Embryonic facial prominence (tissue), 1 donor: Measurements from ENCODE around the gene TRIM8.

Experiments used
- DNase-seq: peaks from one replicate; pipeline ENCODE4 v3.0.0-alpha.2; 2016; ENCODE audit errors: extremely low spot score

Gene TRIM8

GRCh38 chr10:102615361-102615760 is 28.9 kb upstream of the TRIM8 start:
- no peak for DNase-seq

DNA sequence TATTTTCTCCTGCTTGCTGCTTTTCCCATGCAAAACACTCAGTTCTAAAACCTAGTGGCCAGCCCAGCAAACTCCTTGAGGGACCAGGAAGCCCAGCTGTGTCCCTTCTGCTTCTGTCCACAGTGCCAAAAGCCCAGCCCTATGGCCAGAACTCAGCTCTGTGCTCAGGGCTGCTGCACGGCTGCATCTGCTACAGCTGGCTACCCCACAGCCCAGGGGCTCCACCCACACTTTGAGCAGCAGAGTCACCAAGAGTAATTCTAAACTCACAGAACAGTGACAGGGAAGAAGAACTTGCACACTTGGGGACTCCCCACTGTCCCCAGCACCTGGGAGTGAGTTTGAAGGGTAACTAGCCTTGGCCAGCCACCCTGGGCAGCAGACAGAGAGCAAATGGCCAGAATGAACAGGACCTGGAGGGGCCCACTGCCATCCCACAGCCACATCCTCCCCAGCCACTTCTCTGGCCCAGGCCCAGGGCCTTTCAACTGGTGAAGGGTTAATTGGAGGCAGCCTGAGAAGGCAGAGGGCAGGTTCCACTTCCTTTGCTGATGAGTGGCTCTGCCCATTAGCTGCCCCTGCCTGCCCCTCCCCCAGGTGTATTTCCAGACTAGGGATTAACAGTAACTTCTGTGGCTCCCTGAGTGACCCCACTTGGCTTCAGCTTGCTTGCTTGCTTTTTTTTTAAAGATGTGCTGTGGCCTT is 28.1 kb upstream of the TRIM8 start:
- DNase-seq: no peak

GRCh38 chr10:102617041-102617440 is 27.2 kb upstream of the TRIM8 start:
- DNase-seq: no peak

GRCh38 chr10:102617816-102618215 is 26.5 kb upstream of the TRIM8 start:
- DNase-seq: no peak

DNA sequence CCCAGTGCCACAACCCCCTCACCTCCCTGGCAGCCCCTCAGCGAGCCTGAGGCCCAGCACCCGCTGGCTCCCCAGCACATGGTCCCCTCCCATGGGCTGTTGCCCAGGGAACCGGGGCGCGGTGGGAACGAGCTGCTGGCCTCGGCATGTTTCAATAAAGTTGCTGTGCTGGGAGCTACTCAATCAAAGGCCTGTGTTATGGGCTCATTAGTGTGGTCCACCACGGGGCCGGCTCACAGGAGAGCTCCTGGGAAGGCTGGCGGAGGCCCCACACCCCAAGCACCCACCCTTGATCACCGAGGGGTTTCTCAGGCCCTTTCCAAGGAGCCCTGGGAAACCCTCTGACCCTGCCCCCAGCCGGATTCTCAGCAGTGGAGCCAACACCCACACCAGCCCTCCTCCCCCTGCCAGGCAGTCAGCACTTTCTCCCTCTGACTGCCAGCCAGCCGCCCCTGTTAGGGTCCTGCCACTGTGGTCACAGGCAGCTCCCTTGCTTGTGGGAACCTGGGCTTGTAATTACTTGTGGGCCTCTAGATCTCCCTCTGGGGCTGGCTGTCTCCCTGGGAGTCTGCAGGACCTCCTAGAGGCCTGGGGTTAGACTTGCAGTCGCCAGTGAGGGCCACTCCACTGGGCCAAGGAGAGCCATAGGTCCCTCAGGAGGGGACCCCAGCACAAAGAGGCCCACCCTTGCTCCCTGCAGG is 24.8 kb upstream of the TRIM8 start:
- DNase-seq: no peak

- no peak for DNase-seq
Observed at GRCh38 chr10:102620138-102620590, 24.1 kb upstream of the TRIM8 start.

- no peak for DNase-seq
Observed at GRCh38 chr10:102620591-102621442, 23.5 kb upstream of the TRIM8 start.

GRCh38 chr10:102621443-102622325 is 22.6 kb upstream of the TRIM8 start:
- DNase-seq: no peak

- DNase-seq: no peak
Observed at GRCh38 chr10:102624094-102624493, 20.2 kb upstream of the TRIM8 start.

GRCh38 chr10:102624751-102625645 is 19.3 kb upstream of the TRIM8 start:
- DNase-seq: no peak

- DNase-seq: no peak
Observed at GRCh38 chr10:102626026-102626685, 18.1 kb upstream of the TRIM8 start.

DNA sequence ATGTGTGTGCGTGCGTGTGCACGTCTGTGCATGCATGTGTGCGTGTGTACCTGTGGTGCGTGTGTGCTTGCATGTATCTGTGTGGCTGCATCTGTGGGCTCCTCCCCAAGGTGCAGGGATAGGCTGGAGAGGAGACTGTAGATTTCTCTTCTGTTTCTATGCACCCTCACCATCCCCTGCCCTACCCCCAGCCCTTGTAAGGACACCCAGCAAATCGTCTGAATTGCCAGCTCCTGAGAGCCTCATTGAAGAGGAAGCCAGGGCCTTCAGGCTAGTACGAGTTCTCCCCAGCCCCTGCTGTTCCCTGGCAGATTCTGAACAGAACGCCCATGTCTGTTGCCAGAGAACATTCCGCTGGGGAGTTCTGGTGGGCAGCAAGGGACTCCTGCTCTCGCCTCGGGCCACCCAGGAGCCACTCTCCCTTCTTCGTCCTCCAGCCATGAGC is 17.0 kb upstream of the TRIM8 start:
- no peak for DNase-seq

DNA sequence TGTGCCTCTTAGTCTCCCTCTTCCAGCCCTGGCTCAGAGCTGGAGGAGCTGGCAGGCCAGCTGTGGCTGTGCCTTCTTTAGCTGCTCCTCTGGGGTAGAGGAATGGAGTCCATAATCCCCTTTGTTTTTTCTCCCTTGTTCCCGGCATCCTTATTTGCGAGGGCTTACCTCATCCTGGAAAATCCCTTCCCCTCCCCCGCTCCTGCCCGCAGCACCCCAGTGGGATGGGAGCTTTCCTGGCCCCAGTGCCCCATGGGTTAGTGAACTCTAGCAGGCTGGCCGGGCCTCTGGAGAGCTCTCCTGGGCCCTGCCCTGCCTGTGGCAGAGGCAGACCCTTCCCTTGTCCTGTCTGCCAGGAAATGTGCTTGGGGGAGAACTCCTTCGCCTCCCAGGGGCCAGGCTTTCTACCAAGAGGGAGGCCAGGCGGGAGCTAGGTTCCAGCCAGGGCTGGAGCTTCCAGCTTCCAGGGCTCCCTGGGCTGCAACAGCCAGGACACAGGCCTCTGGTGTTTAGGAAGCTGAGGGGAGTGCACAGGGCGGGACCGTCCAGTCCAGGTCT is 16.5 kb upstream of the TRIM8 start:
- no peak for DNase-seq

- no peak for DNase-seq
Observed at GRCh38 chr10:102628451-102628911, 15.8 kb upstream of the TRIM8 start.

DNA sequence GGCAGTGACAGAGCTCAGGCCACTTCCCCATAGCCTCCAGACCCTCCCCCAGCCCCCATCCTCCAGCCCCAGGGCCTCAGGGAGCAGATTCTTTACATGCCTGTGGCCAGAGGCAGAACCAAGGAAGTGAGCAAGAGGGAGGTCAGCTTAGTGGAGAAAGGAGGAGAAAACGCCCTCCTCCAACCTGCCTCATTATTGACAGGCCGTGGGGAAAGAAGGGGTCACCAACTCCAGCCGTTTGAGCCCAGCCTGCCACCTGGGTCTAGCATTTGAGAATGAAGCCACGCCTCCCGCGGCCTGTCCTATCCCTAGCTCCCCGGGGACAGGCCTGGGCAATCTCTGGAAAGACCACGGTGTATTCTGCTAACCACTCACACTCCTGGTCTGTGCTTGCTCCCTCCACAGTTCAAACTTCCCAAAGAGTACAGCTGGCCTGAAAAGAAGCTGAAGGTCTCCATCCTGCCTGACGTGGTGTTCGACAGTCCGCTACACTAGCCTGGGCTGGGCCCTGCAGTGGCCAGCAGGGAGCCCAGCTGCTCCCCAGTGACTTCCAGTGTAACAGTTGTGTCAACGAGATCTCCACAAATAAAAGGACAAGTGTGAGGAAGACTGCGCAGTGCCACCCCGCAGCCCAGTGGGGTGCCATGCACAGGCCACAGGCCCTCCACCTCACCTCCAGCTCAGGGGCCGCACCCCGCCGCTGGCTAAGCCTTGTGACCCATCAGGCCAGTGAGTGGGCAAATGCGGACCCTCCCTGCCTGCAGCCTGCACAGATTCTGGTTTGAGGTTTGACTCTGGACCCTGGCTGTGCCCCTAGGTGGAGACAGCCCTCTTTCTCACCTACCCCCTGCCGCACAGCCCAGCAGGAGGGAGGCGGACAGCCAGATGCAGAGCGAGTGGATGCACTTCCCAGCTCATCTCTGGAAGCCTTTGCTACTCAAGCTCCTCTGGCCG is 14.3 kb upstream of the TRIM8 start:
- DNase-seq: no peak

DNA sequence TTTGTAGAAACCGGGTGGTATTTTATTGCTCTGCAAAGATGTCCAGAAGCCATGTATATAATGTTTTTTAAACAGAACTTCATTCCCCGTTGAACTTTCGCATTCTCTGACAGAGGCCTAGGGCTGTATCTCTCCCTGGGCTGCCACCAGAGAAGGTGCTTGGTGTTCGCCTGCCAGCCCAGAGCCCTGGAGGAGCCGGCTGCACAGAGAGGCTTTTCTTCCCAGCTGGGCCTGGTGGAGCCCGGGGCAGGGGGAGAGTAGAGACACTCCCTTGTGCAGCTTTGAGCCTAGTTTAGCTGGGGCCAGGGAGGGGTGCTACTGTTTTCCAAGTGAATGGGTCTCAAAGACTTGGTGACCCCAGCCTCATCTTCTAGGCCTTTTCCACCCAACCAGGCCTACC is 13.6 kb upstream of the TRIM8 start:
- no peak for DNase-seq

DNA sequence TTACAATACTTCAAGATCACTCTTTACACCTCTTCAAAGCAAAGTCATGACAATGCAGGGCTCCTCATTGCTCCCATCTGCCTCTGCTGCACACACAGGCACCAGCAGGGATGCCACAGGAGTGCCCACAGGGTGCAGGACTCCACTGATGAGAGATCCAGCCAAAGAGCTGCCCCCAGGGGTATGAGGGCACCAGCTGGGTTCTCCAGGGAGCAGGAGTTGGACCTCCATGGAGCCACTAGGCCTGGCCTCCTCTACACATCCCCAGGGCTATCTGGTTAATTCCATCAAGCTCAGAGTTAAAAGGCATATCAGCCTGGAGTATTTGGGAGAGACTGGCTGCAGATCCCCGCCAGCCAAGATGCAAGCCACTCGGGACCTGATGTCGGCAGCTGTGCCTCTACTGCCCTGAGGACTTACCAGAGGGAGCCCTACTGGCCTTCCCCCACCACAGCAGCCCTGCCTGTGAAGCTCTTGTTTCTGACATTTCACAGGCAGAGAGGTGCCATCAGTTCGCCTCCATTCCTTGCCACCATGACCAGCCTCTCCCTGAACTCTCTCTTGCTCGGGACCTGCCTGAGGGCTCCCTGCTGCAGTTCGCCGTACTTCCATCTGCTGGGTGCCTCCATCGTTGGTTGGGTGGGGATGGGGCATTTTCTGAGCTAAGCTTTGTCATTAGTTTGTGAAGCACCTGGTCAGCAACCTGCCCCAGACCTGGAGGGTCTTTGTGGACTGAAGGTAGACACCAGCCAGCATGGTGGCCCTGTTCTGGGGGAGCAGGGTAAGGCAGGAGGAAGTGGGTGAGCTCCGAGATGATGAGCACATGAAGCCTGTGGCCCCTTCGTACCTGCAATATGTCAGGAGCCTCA is 12.5 kb upstream of the TRIM8 start:
- DNase-seq: no peak
